Activated CD8-positive, alpha-beta T cell treated with anti-CD3 and anti-CD28 coated beads for 36 hours (primary cell): ENCODE results near the gene NUAK2. TPM values are rescaled to one million over a fixed set of nuclear protein-coding genes. Genes with fewer than 3 reads are reported as not detected.

Experiments
- ATAC-seq: fragments of 200-7000 bp; cut with Tn5 transposase; one replicate; pipeline ENCODE4 v1.10.0; 2021; ENCODE audit warnings: mild to moderate bottlenecking, moderate library complexity
- CTCF ChIA-PET: fragments of 350-600 bp; sonication (Branson Sonifier 250); formaldehyde crosslinking; loops from one replicate; lab custom pipeline; 2021; ENCODE audit warnings: antibody characterized with exemption; lab: Charles Lee
- POLR2A ChIA-PET: fragments of 350-600 bp; sonication (Branson Sonifier 250); formaldehyde crosslinking; loops from one replicate; lab custom pipeline; 2021; ENCODE audit warnings: antibody characterized with exemption; lab: Charles Lee
- DNase-seq: peaks from one replicate; pipeline ENCODE4 v3.0.0-alpha.2; 2020
- H3K27ac Mint-ChIP-seq: one replicate; pipeline ENCODE4 v1.8.0; 2021; ENCODE audit warnings: mild to moderate bottlenecking, mixed read lengths
- H3K27me3 Mint-ChIP-seq: one replicate; pipeline ENCODE4 v1.8.0; 2021; ENCODE audit warnings: mixed read lengths
- H3K36me3 Mint-ChIP-seq: one replicate; pipeline ENCODE4 v1.8.0; 2021; ENCODE audit warnings: low read depth, mixed read lengths
- H3K4me1 Mint-ChIP-seq: one replicate; pipeline ENCODE4 v1.8.0; 2021; ENCODE audit warnings: low read depth, mixed read lengths
- H3K4me3 Mint-ChIP-seq: one replicate; pipeline ENCODE4 v1.8.0; 2021; ENCODE audit warnings: mild to moderate bottlenecking, moderate library complexity, mixed read lengths
- H3K9me3 Mint-ChIP-seq: one replicate; pipeline ENCODE4 v1.8.0; 2021; ENCODE audit warnings: mixed read lengths
- CTCF ChIP-seq: fragments of 200-600 bp; IDR thresholded peaks from one replicate; pipeline ENCODE4 v1.8.0; 2022; ENCODE audit warnings: antibody characterized with exemption, mild to moderate bottlenecking
- intact Hi-C: fragments of 100-400 bp; cut with micrococcal nuclease; formaldehyde crosslinking; loops from one replicate; pipeline ENCODE4 v1.10.0; 2022
- total RNA-seq, 2 experiments: library from RNA; stranded (reverse); gene quantifications; one replicate each; pipeline ENCODE4 v1.2.3, GENCODE V29; 2021

NUAK2 gene
- total RNA-seq, 2 experiments from 2014 or later: 1.9 TPM

DNA sequence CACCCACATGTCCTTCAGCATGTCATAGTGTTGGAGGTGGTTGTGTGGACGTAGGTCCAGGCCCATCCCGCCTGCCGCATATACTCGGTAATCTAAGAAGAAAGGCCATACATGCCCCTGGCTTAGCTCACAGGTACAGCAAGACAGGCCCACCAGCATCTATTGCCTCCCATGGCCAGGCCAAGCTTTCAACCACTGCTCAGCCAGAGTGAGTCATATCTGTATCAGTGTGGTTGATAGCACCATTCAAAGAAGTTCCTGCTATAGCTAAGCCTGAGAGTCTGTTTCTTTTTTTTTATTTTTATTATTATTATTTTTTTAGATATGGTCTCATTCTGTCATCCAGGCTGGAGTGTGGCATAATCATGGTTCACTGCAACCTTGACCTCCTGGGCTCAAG, 18.2 kb upstream of the NUAK2 start:
- Mint-ChIP-seq H3K27ac (no peak overlapping the region), H3K4me3 (no peak overlapping the region), H3K27me3 (peaks cover 27% of the 10 kb centered on the region), H3K36me3 (no peaks in the 10 kb centered on the region), H3K4me1 (peaks cover 12% of the 10 kb centered on the region), H3K9me3 (no peaks in the 10 kb centered on the region)
- intact Hi-C loops: no loop called here
- no peak for TF ChIP-seq CTCF
- peak; percentile 67 for ATAC-seq
- ChIA-PET POLR2A (no interaction called here), CTCF (interaction anchor here (1.1 to 2.5 kb wide), 9 partner anchors 9 to 148 kb away, joined by 3 to 10 read pairs (median 4); no protein-coding TSS in a partner anchor)
- peak; percentile 52 for DNase-seq

DNA sequence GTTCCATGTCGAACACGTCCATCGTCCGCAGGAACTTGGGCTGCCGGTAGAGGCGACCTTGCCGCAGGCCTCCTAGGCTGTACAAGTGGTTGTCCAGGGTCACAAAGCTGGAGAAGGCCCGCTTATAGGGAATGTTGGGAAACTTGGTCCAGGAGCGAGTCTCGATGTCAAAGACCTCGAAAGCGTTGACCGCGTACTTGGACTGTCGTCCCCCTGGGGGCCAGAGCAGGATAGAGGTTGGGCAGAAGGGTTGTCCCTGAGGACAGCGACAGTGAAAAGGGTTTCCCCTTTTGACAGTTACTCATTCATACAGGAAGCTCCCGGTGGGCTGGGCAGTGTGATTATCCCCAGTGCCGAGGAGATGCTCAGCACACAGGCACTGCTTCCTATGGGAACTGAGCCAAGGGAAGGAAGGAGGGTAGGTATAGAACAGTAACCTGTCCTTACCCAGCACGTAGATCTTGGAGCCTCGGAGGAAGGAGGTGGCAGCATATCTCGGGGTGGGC, 17.7 kb upstream of the NUAK2 start:
- Mint-ChIP-seq H3K9me3 (no peaks in the 10 kb centered on the region), H3K4me3 (no peak overlapping the region), H3K4me1 (peaks cover 9% of the 10 kb centered on the region), H3K27ac (no peak overlapping the region), H3K36me3 (no peaks in the 10 kb centered on the region), H3K27me3 (peaks cover 22% of the 10 kb centered on the region)
- CTCF ChIA-PET: interaction anchor here (1.1 to 2.5 kb wide), 8 partner anchors 9 to 148 kb away, joined by 3 to 10 read pairs (median 5); no protein-coding TSS in a partner anchor
- DNase-seq (no peak), ATAC-seq (no peak)
- POLR2A ChIA-PET: no interaction called here
- intact Hi-C loops: no loop called here
- TF ChIP-seq CTCF: no peak

DNA sequence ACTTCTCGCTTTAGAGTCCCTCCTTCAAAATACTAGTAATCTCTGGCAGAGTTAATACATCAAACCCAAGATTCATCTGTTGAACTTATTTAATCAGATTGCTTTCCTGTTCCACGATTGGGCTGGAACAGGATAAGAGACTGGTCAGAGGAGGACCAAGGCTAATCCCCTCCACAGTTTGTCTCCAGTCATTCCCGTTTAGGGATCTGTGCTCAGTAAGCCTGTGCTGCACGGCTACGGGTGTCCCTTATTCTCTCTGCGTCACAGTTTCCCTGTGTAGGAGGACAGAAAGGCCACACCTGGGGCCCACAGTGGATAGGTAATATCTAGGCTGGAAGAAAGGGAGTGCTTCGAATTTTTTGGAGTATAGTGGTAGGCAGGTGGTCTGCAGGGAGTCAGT, 16.5 kb upstream of the NUAK2 start:
- no peak overlapping the region for H3K27ac Mint-ChIP-seq
- intact Hi-C loops: no loop called here
- ChIA-PET POLR2A (no interaction called here), CTCF (interaction anchor here (2.3 to 29.5 kb wide), 8 partner anchors 12 to 186 kb away, joined by 6 to 1285 read pairs (median 46); partner anchors contain the start of genes KLHDC8A and NUAK2)
- H3K36me3 Mint-ChIP-seq: no peaks in the 10 kb centered on the region
- TF ChIP-seq CTCF: no peak
- H3K27me3 Mint-ChIP-seq: peaks cover 20% of the 10 kb centered on the region
- no peaks in the 10 kb centered on the region for H3K9me3 Mint-ChIP-seq
- DNase-seq (no peak), ATAC-seq (no peak)
- no peak overlapping the region for H3K4me3 Mint-ChIP-seq
- peaks cover 6% of the 10 kb centered on the region for H3K4me1 Mint-ChIP-seq

DNA sequence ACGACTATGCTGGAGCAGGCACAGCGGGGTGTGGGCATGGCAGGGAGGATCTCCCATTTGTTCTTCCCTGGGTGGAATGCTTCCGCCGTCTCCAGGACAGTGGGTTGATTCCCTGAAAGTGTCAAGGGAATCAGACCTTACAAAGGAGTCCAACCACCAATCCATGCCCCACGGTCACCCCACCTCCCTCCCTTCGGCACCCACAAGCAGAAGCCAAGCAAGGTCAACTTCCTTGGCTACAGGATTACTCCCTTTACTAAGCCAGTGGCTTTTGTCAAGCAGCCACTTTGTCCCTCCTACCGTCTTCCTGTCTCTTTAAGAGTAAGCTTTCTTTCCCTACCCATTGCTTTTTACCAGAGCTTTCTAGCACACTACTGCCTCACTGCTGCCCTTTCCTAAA, 15.9 kb upstream of the NUAK2 start:
- DNase-seq: no peak
- no peak for TF ChIP-seq CTCF
- H3K36me3 Mint-ChIP-seq: no peaks in the 10 kb centered on the region
- H3K27ac Mint-ChIP-seq: no peak overlapping the region
- ChIA-PET CTCF (interaction anchor here (0.9 to 29.5 kb wide), 14 partner anchors 8 to 186 kb away, joined by 3 to 1285 read pairs (median 18); partner anchors contain the start of genes KLHDC8A and NUAK2), POLR2A (no interaction called here)
- intact Hi-C loops: no loop called here
- no peak for ATAC-seq
- H3K4me1 Mint-ChIP-seq: peaks cover 6% of the 10 kb centered on the region
- peaks cover 14% of the 10 kb centered on the region for H3K27me3 Mint-ChIP-seq
- H3K9me3 Mint-ChIP-seq: no peaks in the 10 kb centered on the region
- H3K4me3 Mint-ChIP-seq: no peak overlapping the region

GRCh38 chr1:205335692-205336091, 14.1 kb upstream of the NUAK2 start:
- CTCF ChIA-PET: interaction anchor here (0.6 to 29.5 kb wide), 44 partner anchors 9 to 213 kb away, joined by 3 to 1285 read pairs (median 4); partner anchors contain the start of genes KLHDC8A, NUAK2 and TMCC2
- H3K36me3 Mint-ChIP-seq: no peaks in the 10 kb centered on the region
- H3K27ac Mint-ChIP-seq: no peak overlapping the region
- intact Hi-C loops: no loop called here
- ATAC-seq (peak; percentile 92), DNase-seq (peak; percentile 84)
- peaks cover 6% of the 10 kb centered on the region for H3K27me3 Mint-ChIP-seq
- POLR2A ChIA-PET: interaction anchor here (1.2 to 1.3 kb wide), 2 partner anchors 14 to 15 kb away, joined by 3 read pairs; no protein-coding TSS in a partner anchor
- H3K4me3 Mint-ChIP-seq: no peak overlapping the region
- TF ChIP-seq CTCF: peak; percentile 98
- peaks cover 6% of the 10 kb centered on the region for H3K4me1 Mint-ChIP-seq
- H3K9me3 Mint-ChIP-seq: no peaks in the 10 kb centered on the region
